Spinal cord (tissue), 10 donors: ENCODE measurements around the gene AGA. TPM values are rescaled to one million over a fixed set of nuclear protein-coding genes. Genes with fewer than 3 reads are reported as not detected.

Experiments
- DNase-seq, 6 donors: peaks; one replicate each; pipeline versions ENCODE4 v3.0.0 to v3.0.0-alpha.2; 2013 to 2015; ENCODE audit warnings: low spot score in 6 of 6, low read depth in 4 of 6
- H3K27ac ChIP-seq: one replicate; pipeline ENCODE4 v1.5.1; 2013; ENCODE audit warnings: low read depth, low read length, control low read depth
- H3K27me3 ChIP-seq: one replicate; pipeline ENCODE4 v1.6.1; 2013; ENCODE audit warnings: low read length; ENCODE audit not compliant: control insufficient read depth, insufficient read depth
- H3K36me3 ChIP-seq: one replicate; pipeline ENCODE4 v1.6.1; 2013; ENCODE audit warnings: low read length; ENCODE audit not compliant: control insufficient read depth, insufficient read depth
- H3K4me1 ChIP-seq: one replicate; pipeline ENCODE4 v1.6.1; 2013; ENCODE audit warnings: low read length; ENCODE audit not compliant: control insufficient read depth, insufficient read depth
- H3K4me3 ChIP-seq: one replicate; pipeline ENCODE4 v1.5.1; 2013; ENCODE audit warnings: low read depth, low read length, control low read depth
- H3K9me3 ChIP-seq: one replicate; pipeline ENCODE4 v1.6.1; 2013; ENCODE audit warnings: low read length; ENCODE audit not compliant: control insufficient read depth, insufficient read depth
- WGBS: methylation state at CpG from one replicate; pipeline ENCODE4 v1.1.5; 2013; ENCODE audit warnings: missing lambda C conversion rate; ENCODE audit not compliant: insufficient coverage; 5-methylcytosine and 5-hydroxymethylcytosine counted together
- polyA plus RNA-seq, 2 donors: library from polyadenylated mRNA; unstranded; fragments of 120-200 nt; gene quantifications; one replicate each; pipeline ENCODE4 v1.2.1, GENCODE V29; 2013; ENCODE audit not compliant: insufficient read length in 2 of 2
- total RNA-seq, 2 donors: library from RNA; depleted of rRNA in 1 of 2; stranded (reverse); fragments of 120-200 nt in 1 of 2; fragments of >200 nt in 1 of 2; gene quantifications; one replicate each; pipeline versions ENCODE4 v1.2.3 to v1.2.4, GENCODE V29; 2013 to 2014
- donor health status: healthy.

AGA gene
- total and polyA plus RNA-seq, 4 donors, result 15.1 to 33.9 (median 18.4) TPM

DNA sequence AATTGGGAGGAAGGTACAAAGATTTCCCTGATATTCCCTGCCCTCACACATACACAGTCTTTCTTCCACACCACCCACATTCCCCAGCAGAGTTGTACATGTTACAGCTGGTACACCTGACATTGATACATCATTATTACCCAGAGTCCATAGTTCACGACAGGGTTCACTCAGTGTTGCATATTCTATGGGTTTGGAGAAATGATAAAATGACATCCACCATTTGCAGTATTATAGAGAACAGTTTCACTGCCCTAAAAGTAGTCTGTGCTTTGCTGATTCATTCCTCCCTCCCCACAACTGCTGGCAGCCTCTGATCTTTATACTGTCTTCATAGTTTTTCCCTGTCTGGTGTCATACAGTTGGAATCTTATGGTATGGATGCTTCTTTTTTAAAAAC, 15.0 kb downstream of the AGA start:
- H3K4me1 ChIP-seq, result no peaks in the 10 kb centered on the region
- no peak overlapping the region for H3K27ac ChIP-seq
- no peak overlapping the region for H3K4me3 ChIP-seq
- no peak for DNase-seq
- H3K9me3 ChIP-seq, result peaks cover 2% of the 10 kb centered on the region
- H3K27me3 ChIP-seq, result no peaks in the 10 kb centered on the region
- no peaks in the 10 kb centered on the region for H3K36me3 ChIP-seq
- no CpG with 5 or more reads among the region's 1 CpG for WGBS

- Histone ChIP-seq H3K4me3 (no peak overlapping the region), H3K27me3 (no peaks in the 10 kb centered on the region), H3K9me3 (peaks cover 9% of the 10 kb centered on the region), H3K27ac (no peak overlapping the region), H3K36me3 (no peaks in the 10 kb centered on the region), H3K4me1 (no peaks in the 10 kb centered on the region)
- no peak for DNase-seq
- 90% methylated on average over 2 of the region's 3 CpGs for WGBS
Observed at GRCh38 chr4:177419434-177419833, 22.8 kb downstream of the AGA start.

DNA sequence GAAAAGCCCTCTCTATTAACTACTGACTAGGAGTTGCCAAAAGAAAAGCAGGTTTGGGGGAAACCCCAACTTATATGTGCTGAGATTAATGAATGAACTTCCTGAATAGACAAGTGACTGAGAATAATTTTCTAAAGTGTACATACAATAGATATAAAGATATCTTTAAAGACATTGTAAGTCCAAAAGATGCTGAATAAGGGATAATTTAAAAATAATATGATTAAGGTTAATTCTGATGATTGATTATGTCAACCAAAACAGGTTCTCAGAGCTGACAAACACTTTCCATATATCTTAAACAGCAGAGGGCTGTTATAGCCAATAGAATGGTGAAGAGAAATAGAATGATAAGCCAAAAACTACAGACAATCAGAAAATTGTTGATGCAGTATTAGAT, 28.6 kb downstream of the AGA start:
- H3K27me3 ChIP-seq, result no peaks in the 10 kb centered on the region
- H3K4me3 ChIP-seq, result no peak overlapping the region
- no peaks in the 10 kb centered on the region for H3K36me3 ChIP-seq
- no peaks in the 10 kb centered on the region for H3K4me1 ChIP-seq
- no peaks in the 10 kb centered on the region for H3K9me3 ChIP-seq
- no peak overlapping the region for H3K27ac ChIP-seq
- no peak for DNase-seq

GRCh38 chr4:177413076-177413475, 29.2 kb downstream of the AGA start:
- no CpG with 5 or more reads among the region's 1 CpG for WGBS
- H3K36me3 ChIP-seq, result no peaks in the 10 kb centered on the region
- H3K9me3 ChIP-seq, result no peaks in the 10 kb centered on the region
- H3K27me3 ChIP-seq, result no peaks in the 10 kb centered on the region
- no peak overlapping the region for H3K27ac ChIP-seq
- DNase-seq, result peak in 2 of 6 donors; percentile 6 to 61
- no peak overlapping the region for H3K4me3 ChIP-seq
- H3K4me1 ChIP-seq, result no peaks in the 10 kb centered on the region

DNA sequence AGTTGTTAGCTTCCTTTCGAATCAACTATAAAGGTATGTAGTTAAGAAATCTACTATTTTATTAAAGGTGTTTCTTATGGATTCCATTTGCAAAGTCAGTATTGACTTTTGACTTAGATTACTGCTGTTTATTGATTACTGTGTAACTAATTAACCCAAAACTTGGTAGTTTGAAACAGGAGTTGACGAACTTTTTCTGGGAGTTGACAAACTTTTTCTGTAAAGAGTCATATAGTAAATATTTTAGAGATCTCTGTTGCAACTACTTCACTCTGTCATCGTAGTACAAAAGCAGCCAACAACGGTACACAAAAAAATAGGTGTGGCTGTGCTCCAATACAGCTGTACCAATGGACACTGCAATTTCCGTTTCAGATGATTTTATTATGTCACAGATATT, 30.2 kb downstream of the AGA start:
- Histone ChIP-seq H3K4me3 (no peak overlapping the region), H3K27ac (no peak overlapping the region), H3K27me3 (no peaks in the 10 kb centered on the region), H3K36me3 (no peaks in the 10 kb centered on the region), H3K4me1 (no peaks in the 10 kb centered on the region), H3K9me3 (no peaks in the 10 kb centered on the region)
- WGBS, result no CpG with 5 or more reads among the region's 5 CpGs
- DNase-seq, result no peak

- Histone ChIP-seq H3K27ac (no peak overlapping the region), H3K4me3 (no peak overlapping the region), H3K27me3 (no peaks in the 10 kb centered on the region), H3K9me3 (no peaks in the 10 kb centered on the region), H3K36me3 (no peaks in the 10 kb centered on the region), H3K4me1 (no peaks in the 10 kb centered on the region)
- DNase-seq, result no peak
Observed at GRCh38 chr4:177410566-177410965, 31.7 kb downstream of the AGA start.

- no peak overlapping the region for H3K4me3 ChIP-seq
- no peak overlapping the region for H3K27ac ChIP-seq
- no peaks in the 10 kb centered on the region for H3K4me1 ChIP-seq
- no peaks in the 10 kb centered on the region for H3K36me3 ChIP-seq
- 95% methylated on average over 17 of the region's 25 CpGs for WGBS
- H3K9me3 ChIP-seq, result no peaks in the 10 kb centered on the region
- H3K27me3 ChIP-seq, result no peaks in the 10 kb centered on the region
- no peak for DNase-seq
Observed at GRCh38 chr4:177408023-177408422, 34.2 kb downstream of the AGA start.

GRCh38 chr4:177405508-177405907, 36.7 kb downstream of the AGA start:
- WGBS, result 86% methylated on average over 1 of the region's 2 CpGs

DNA sequence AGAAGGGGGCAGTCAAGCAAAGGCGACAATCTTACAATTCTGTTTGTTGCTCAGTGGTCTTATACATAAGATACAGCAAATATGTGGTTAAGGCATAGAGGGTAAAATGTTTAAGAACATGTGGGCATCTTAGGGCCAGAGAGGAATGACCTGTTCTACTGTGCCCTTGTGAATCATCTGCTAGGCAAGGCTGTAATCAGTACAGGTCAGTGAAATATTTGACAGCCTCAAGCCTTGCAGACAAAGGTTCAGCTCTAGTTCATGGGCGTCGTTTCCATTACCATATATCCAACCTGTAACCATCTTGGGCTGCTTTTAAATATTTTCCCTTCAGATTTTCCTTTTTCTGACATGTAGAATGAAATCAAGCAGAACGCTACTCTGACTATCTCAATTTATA, 37.3 kb downstream of the AGA start:
- WGBS, result 100% methylated on average over 3 of the region's 4 CpGs
- Histone ChIP-seq H3K9me3 (no peaks in the 10 kb centered on the region), H3K36me3 (no peaks in the 10 kb centered on the region), H3K4me3 (no peak overlapping the region), H3K4me1 (no peaks in the 10 kb centered on the region), H3K27ac (no peak overlapping the region), H3K27me3 (no peaks in the 10 kb centered on the region)
- DNase-seq, result no peak

More at GRCh38 chr4:177405508-177405907, 36.7 kb downstream of the AGA start:
- Histone ChIP-seq H3K27me3 (no peaks in the 10 kb centered on the region), H3K9me3 (no peaks in the 10 kb centered on the region), H3K4me1 (no peaks in the 10 kb centered on the region), H3K4me3 (no peak overlapping the region), H3K27ac (no peak overlapping the region), H3K36me3 (no peaks in the 10 kb centered on the region)
- DNase-seq, result peak in 1 of 6 donors; percentile 44

GRCh38 chr4:177404342-177404741, 37.9 kb downstream of the AGA start:
- Histone ChIP-seq H3K4me3 (no peak overlapping the region), H3K9me3 (no peaks in the 10 kb centered on the region), H3K4me1 (no peaks in the 10 kb centered on the region), H3K36me3 (no peaks in the 10 kb centered on the region), H3K27ac (no peak overlapping the region), H3K27me3 (no peaks in the 10 kb centered on the region)
- WGBS, result 100% methylated on average over 1 of the region's 3 CpGs
- DNase-seq, result no peak
